Aorta (tissue), 5 donors: ENCODE data around the gene SLC26A8. TPM values are rescaled to one million over a fixed set of nuclear protein-coding genes. Genes with fewer than 3 reads are reported as not detected.
"Not testable (repeated sequence)": the region's sequence is repeated elsewhere in the genome, so short reads cannot be mapped to it uniquely, and the experiment has no call there.

Experiments used
- ATAC-seq: fragments of 200-7000 bp; cut with Tn5 transposase; one replicate; pipeline ENCODE4 v1.9.1; 2022; ENCODE audit warnings: moderate library complexity; ENCODE audit not compliant: low FRiP score
- DNase-seq, 2 donors: peaks; one replicate each; pipeline ENCODE4 v3.0.0-alpha.2; 2020
- H3K27ac ChIP-seq, 2 donors: one replicate each; pipeline ENCODE4 v1.5.1; 2013; ENCODE audit warnings: low read length in 2 of 2, mild to moderate bottlenecking in 2 of 2, moderate library complexity in 2 of 2, control low read depth in 1 of 2, inconsistent platforms in 1 of 2, low read depth in 1 of 2
- H3K27me3 ChIP-seq, 2 donors: one replicate each; pipeline ENCODE4 v1.6.1; 2013; ENCODE audit warnings: control low read depth in 1 of 2, low read length in 1 of 2, mild to moderate bottlenecking in 1 of 2, moderate library complexity in 1 of 2; ENCODE audit not compliant: insufficient read depth in 2 of 2, control insufficient read depth in 1 of 2
- H3K36me3 ChIP-seq, 2 donors: one replicate each; pipeline ENCODE4 v1.6.1; 2013; ENCODE audit warnings: control low read depth in 1 of 2, low read length in 1 of 2, mild to moderate bottlenecking in 1 of 2; ENCODE audit not compliant: insufficient read depth in 2 of 2, control insufficient read depth in 1 of 2
- H3K4me1 ChIP-seq, 2 donors: one replicate each; pipeline ENCODE4 v1.6.1; 2013; ENCODE audit warnings: low read length in 2 of 2, control low read depth in 1 of 2, mild to moderate bottlenecking in 1 of 2, moderate library complexity in 1 of 2; ENCODE audit not compliant: insufficient read depth in 2 of 2, control insufficient read depth in 1 of 2
- H3K4me3 ChIP-seq, 2 donors: one replicate each; pipeline ENCODE4 v1.5.1; 2013; ENCODE audit warnings: low read length in 2 of 2, control low read depth in 1 of 2, mild to moderate bottlenecking in 1 of 2
- H3K9me3 ChIP-seq: one replicate; pipeline ENCODE4 v1.6.1; 2013; ENCODE audit warnings: mild to moderate bottlenecking, low read length; ENCODE audit not compliant: control insufficient read depth
- WGBS, 2 donors: extraction: QIAGEN DNeasy Blood & Tissue Kit; methylation state at CpG; one replicate each; pipeline ENCODE4 v1.1.7; 2013; 5-methylcytosine and 5-hydroxymethylcytosine counted together
- intact Hi-C, 2 donors: fragments of 100-400 bp; cut with DNase I; formaldehyde crosslinking; loops; one replicate each; pipeline versions ENCODE4 v1.14.2 to v1.15.0; 2022
- polyA plus RNA-seq, 2 donors: library from polyadenylated mRNA; stranded (reverse); fragments of 200-250 nt; gene quantifications; one replicate each; pipeline ENCODE4 v1.2.3, GENCODE V29; 2013
- total RNA-seq, 2 donors: library from RNA; stranded (reverse); fragmentation: NEBNext Ultra II Directional; extraction: Animal tissue kit (Norgen Biotek cat#: 25700); gene quantifications; one replicate each; pipeline ENCODE4 v1.2.1, GENCODE V29; 2021
- donor health status: healthy with polysubstance abuse.
- donor health status: Bipolar disorder and iron deficiency.
- donor health status: DM: no; HTN: no; CAD: no.
- donor health status: DM: no; HTN: no; CAD: no.
- donor health status: DM: yes; HTN: yes; CAD: no.

The SLC26A8 gene
- total and polyA plus RNA-seq, 4 donors, result 0.26 to 0.33 TPM; not detected in 2

DNA sequence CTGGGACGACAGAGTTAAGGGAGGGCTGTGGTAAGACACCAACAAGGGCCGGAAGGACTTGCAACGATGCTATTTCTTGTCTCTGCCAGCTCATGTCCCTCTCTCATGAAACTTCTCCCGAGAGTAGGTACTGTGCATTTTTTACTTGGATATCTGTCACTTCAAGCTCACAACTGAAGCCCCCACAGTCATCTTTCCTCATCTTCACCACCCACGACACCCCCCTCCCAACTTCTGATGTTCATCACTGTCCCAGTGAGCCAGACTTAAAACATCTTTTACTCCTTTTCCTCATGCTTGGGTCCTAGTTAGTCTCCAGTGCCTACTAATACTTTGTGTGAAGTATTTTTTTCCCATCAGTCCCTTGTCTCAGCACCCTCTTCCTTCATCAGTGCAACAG lies 68.9 kb downstream of the SLC26A8 start:
- no peaks in the 10 kb centered on the region for H3K27me3 ChIP-seq
- H3K9me3 ChIP-seq, result no peaks in the 10 kb centered on the region
- no peaks in the 10 kb centered on the region for H3K36me3 ChIP-seq
- no peaks in the 10 kb centered on the region for H3K4me1 ChIP-seq
- DNase-seq (no peak), ATAC-seq (no peak)
- H3K27ac ChIP-seq, result no peak overlapping the region
- H3K4me3 ChIP-seq, result no peak overlapping the region
- 85 to 87% methylated on average over 5 of the region's 5 CpGs for WGBS, 2 donors
- intact Hi-C loops, result no loop called here

DNA sequence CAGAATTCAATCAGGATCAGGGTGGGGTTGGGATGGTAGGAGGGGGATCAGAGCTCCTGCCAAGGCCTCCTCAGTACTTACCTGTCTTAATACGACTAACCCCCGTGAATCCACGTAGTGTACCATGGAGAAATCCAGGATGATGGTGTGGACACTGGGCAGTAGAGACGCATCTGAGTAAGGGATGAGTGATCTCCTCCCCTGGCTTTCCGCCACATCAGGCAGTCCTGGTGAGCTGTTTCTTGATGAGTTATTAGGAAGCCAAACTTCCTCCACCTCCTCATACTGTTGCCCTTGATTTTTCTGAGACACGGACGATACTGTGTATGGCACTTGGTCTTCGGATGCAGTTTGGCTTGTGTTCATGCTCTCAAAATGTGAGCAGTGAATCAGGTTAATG lies 69.4 kb downstream of the SLC26A8 start:
- no peak overlapping the region for H3K27ac ChIP-seq
- no peak overlapping the region for H3K4me3 ChIP-seq
- H3K36me3 ChIP-seq, result no peaks in the 10 kb centered on the region
- no peak for ATAC-seq
- no peaks in the 10 kb centered on the region for H3K9me3 ChIP-seq
- H3K27me3 ChIP-seq, result no peaks in the 10 kb centered on the region
- 94 to 95% methylated on average over 8 of the region's 8 CpGs for WGBS, 2 donors
- H3K4me1 ChIP-seq, result no peaks in the 10 kb centered on the region
- DNase-seq, result no peak
- intact Hi-C loops, result no loop called here

DNA sequence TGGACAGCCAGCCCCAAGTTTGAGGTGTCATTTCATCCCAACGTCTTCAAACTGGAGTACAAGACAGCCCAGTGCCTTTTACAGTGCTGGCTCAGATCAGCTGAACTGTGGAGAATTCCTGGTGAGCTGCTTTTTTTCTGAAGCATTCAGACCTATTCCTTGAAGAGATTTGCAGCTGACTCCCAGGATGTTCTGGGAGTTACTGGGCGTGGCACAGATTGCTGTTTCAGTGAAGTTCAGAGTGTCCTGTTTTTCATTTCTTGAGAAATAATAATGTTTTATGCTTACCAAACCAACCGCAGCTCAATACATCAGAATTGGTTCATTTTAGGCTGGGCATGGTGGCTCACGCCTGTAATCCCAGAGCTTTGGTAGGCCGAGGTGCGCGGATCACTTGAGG lies 70.1 kb downstream of the SLC26A8 start:
- no peak for ATAC-seq
- Histone ChIP-seq H3K4me1 (no peaks in the 10 kb centered on the region), H3K36me3 (no peaks in the 10 kb centered on the region), H3K9me3 (no peaks in the 10 kb centered on the region), H3K4me3 (no peak overlapping the region), H3K27me3 (no peaks in the 10 kb centered on the region), H3K27ac (no peak overlapping the region)
- no peak for DNase-seq
- WGBS, 2 donors, result 90% methylated on average over 7 of the region's 7 CpGs
- intact Hi-C loops, result no loop called here

DNA sequence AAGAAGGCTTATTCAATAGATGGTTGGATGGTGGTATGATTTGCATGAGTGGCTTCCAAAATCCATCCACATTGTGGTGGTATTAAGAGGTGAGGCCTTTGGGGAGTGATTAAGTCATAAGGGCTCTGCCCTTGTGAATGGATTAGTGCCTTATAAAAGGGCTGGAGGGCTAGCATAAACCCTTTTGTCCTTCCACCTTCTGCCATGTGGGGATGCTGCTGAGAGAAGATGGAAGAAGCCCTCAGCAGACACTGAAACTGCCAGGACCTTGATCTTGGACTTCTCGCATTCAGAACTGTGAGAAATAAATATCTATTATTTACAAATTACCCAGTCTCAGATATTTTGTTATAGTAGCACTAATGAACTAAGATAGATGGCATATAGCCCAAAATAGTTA lies 75.7 kb downstream of the SLC26A8 start:
- Histone ChIP-seq H3K4me1 (no peaks in the 10 kb centered on the region), H3K4me3 (no peak overlapping the region), H3K27me3 (no peaks in the 10 kb centered on the region), H3K27ac (no peak overlapping the region), H3K9me3 (no peaks in the 10 kb centered on the region), H3K36me3 (no peaks in the 10 kb centered on the region)
- no peak for ATAC-seq
- 97 to 98% methylated on average over 1 of the region's 1 CpG for WGBS, 2 donors
- DNase-seq, result no peak
- intact Hi-C loops, result no loop called here

- no peak for ATAC-seq
- intact Hi-C loops, result no loop called here
Observed at GRCh38 chr6:35945650-35946025, 78.8 kb downstream of the SLC26A8 start.

DNA sequence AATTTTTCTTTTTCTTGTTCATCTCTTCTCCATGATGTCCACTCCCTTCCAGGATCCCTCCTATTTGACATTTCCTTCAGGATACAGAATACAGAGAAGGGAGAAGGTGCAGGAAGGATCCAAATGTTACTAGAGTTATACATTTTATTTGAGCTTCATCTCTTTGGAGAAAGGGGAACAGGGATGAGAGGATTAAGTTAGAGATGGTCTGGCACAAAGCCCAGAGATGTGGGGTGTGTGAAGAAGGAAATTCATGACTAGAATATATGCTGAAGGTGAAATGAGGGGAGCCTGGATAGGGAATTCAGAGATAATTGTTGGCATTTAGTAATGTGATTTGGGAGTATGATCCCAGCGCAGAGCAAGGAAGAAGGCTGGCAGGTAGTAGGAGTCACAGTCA lies 81.1 kb downstream of the SLC26A8 start:
- Histone ChIP-seq H3K4me1 (no peaks in the 10 kb centered on the region), H3K36me3 (no peaks in the 10 kb centered on the region), H3K27me3 (peaks cover 0 to 2% of the 10 kb centered on the region in 2 donors), H3K27ac (no peak overlapping the region), H3K9me3 (no peaks in the 10 kb centered on the region), H3K4me3 (no peak overlapping the region)
- 89 to 91% methylated on average over 1 of the region's 1 CpG for WGBS, 2 donors
- ATAC-seq (no peak), DNase-seq (no peak)
- intact Hi-C loops, result no loop called here

More at GRCh38 chr6:35945650-35946025, 78.8 kb downstream of the SLC26A8 start:
- Histone ChIP-seq H3K36me3 (no peaks in the 10 kb centered on the region), H3K4me3 (no peak overlapping the region), H3K27me3 (peaks cover 0 to 2% of the 10 kb centered on the region in 2 donors), H3K4me1 (no peaks in the 10 kb centered on the region), H3K9me3 (no peaks in the 10 kb centered on the region), H3K27ac (no peak overlapping the region)
- WGBS, 2 donors, result 70 to 80% methylated on average over 1 of the region's 1 CpG
- no peak for DNase-seq

- Histone ChIP-seq H3K36me3 (no peaks in the 10 kb centered on the region), H3K9me3 (no peaks in the 10 kb centered on the region), H3K4me1 (no peaks in the 10 kb centered on the region), H3K27me3 (peaks cover 0 to 2% of the 10 kb centered on the region in 2 donors), H3K4me3 (no peak overlapping the region), H3K27ac (no peak overlapping the region)
- ATAC-seq, result no peak
- DNase-seq, result no peak
- intact Hi-C loops, result no loop called here
Observed at GRCh38 chr6:35942355-35942754, 82.1 kb downstream of the SLC26A8 start.

DNA sequence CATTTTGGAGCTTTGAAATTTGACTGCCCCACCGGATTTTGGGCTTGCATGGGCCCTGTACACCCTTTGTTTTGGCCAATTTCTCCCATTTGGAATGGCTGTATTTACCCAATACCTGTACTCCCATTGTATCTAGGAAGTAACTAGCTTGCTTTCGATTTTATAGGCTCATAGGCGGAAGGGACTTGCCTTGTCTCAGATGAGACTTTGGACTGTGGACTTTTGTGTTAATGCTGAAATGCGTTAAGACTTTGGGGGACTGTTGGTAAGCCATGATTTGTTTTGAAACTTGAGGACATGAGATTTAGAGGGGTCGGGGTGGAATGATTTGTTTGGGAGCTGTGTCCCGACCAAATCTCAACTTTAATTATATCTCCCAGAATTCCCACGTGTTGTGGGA lies 83.3 kb downstream of the SLC26A8 start:
- ATAC-seq, intact Hi-C loops, H3K4me3 ChIP-seq, H3K27ac ChIP-seq, H3K4me1 ChIP-seq, H3K36me3 ChIP-seq, DNase-seq, H3K27me3 ChIP-seq, H3K9me3 ChIP-seq: not testable (repeated sequence)
- 82 to 85% methylated on average over 7 of the region's 7 CpGs for WGBS, 2 donors

- ATAC-seq, H3K4me3 ChIP-seq, DNase-seq, H3K9me3 ChIP-seq, H3K36me3 ChIP-seq, H3K4me1 ChIP-seq, H3K27ac ChIP-seq, intact Hi-C loops, H3K27me3 ChIP-seq: not testable (repeated sequence)
- 88 to 89% methylated on average over 2 of the region's 2 CpGs for whole genome bisulfite sequencing, 2 donors
Observed at GRCh38 chr6:35940014-35940413, 84.4 kb downstream of the SLC26A8 start.
